Neural crest cell (in vitro differentiated cells): ENCODE data around the gene SCO1. TPM values are rescaled to one million over a fixed set of nuclear protein-coding genes. Genes with fewer than 3 reads are reported as not detected.
A peak's percentile ranks its signal among the peaks of the same experiment; 100 is the strongest.
"Not testable (repeated sequence)": the region's sequence is repeated elsewhere in the genome, so short reads cannot be mapped to it uniquely, and the experiment has no call there.

ENCODE experiments used
- DNase-seq: peaks from one replicate; pipeline ENCODE4 v3.0.0; 2021; ENCODE audit warnings: low read depth, mixed read lengths, low spot score
- H3K27ac Mint-ChIP-seq: one replicate; pipeline ENCODE4 v1.8.0; 2021; ENCODE audit warnings: mild to moderate bottlenecking, mixed read lengths; ENCODE audit not compliant: unreplicated experiment
- H3K27me3 Mint-ChIP-seq: 2 replicates; pipeline ENCODE4 v1.8.0; 2021; ENCODE audit warnings: low read depth, mild to moderate bottlenecking, mixed read lengths
- H3K36me3 Mint-ChIP-seq: 2 replicates; pipeline ENCODE4 v1.8.0; 2021; ENCODE audit warnings: low read depth, mild to moderate bottlenecking, mixed read lengths
- H3K4me1 Mint-ChIP-seq: 2 replicates; pipeline ENCODE4 v1.8.0; 2021; ENCODE audit warnings: mixed read lengths
- H3K4me3 Mint-ChIP-seq: one replicate; pipeline ENCODE4 v1.8.0; 2021; ENCODE audit warnings: mild to moderate bottlenecking, mixed read lengths
- H3K9me3 Mint-ChIP-seq: 2 replicates; pipeline ENCODE4 v1.8.0; 2021; ENCODE audit warnings: mixed read lengths
- CTCF ChIP-seq: fragments of 200-600 bp; sonication (generic); conservative IDR thresholded peaks from 2 replicates; pipeline ENCODE4 v1.5.0; 2021; ENCODE audit warnings: antibody characterized with exemption, mild to moderate bottlenecking
- total RNA-seq: library from RNA; stranded (reverse); gene quantifications from 2 replicates; pipeline ENCODE4 v1.2.1, GENCODE V29; 2021

The SCO1 gene
- total RNA-seq, 1 donor from 2014 or later: 36.2 TPM

- Mint-ChIP-seq H3K9me3 (no peaks in the 10 kb centered on the region), H3K27ac (no peak overlapping the region), H3K4me3 (no peak overlapping the region), H3K4me1 (peaks cover 25% of the 10 kb centered on the region), H3K27me3 (no peaks in the 10 kb centered on the region), H3K36me3 (peaks cover 3% of the 10 kb centered on the region)
- TF ChIP-seq CTCF: no peak
- DNase-seq: no peak
Measured at GRCh38 chr17:10702574-10702973, 5.2 kb upstream of the SCO1 start.

GRCh38 chr17:10699856-10700255 is 2.5 kb upstream of the SCO1 start:
- no peaks in the 10 kb centered on the region for H3K27me3 Mint-ChIP-seq
- peak overlapping the region; percentile 79 for H3K4me3 Mint-ChIP-seq
- DNase-seq: no peak
- peaks cover 35% of the 10 kb centered on the region for H3K4me1 Mint-ChIP-seq
- no peak for TF ChIP-seq CTCF
- H3K36me3 Mint-ChIP-seq: no peaks in the 10 kb centered on the region
- no peak overlapping the region for H3K27ac Mint-ChIP-seq
- H3K9me3 Mint-ChIP-seq: no peaks in the 10 kb centered on the region

GRCh38 chr17:10698096-10698818 is 924 bp upstream of the SCO1 start:
- DNase-seq: no peak
- Mint-ChIP-seq H3K27me3 (no peaks in the 10 kb centered on the region), H3K9me3 (no peaks in the 10 kb centered on the region), H3K27ac (peak overlapping the region; percentile 91), H3K36me3 (no peaks in the 10 kb centered on the region), H3K4me3 (peak overlapping the region; percentile 91), H3K4me1 (peaks cover 41% of the 10 kb centered on the region)
- no peak for TF ChIP-seq CTCF

GRCh38 chr17:10695875-10696407 is 1.4 kb downstream of the SCO1 start:
- not testable (repeated sequence) for DNase-seq, H3K27me3 Mint-ChIP-seq, H3K36me3 Mint-ChIP-seq, H3K9me3 Mint-ChIP-seq, H3K27ac Mint-ChIP-seq
- H3K4me3 Mint-ChIP-seq: peak overlapping the region; percentile 91
- peaks cover 33% of the 10 kb centered on the region for H3K4me1 Mint-ChIP-seq

- no peaks in the 10 kb centered on the region for H3K9me3 Mint-ChIP-seq
- no peak for TF ChIP-seq CTCF
- no peaks in the 10 kb centered on the region for H3K27me3 Mint-ChIP-seq
- DNase-seq: no peak
- peaks cover 35% of the 10 kb centered on the region for H3K36me3 Mint-ChIP-seq
- H3K4me3 Mint-ChIP-seq: no peak overlapping the region
- no peak overlapping the region for H3K27ac Mint-ChIP-seq
- peaks cover 5% of the 10 kb centered on the region for H3K4me1 Mint-ChIP-seq
Measured at GRCh38 chr17:10687499-10687898, 9.8 kb downstream of the SCO1 start.

- Mint-ChIP-seq H3K27ac (no peak overlapping the region), H3K4me1 (no peaks in the 10 kb centered on the region), H3K36me3 (peaks cover 19% of the 10 kb centered on the region), H3K9me3 (no peaks in the 10 kb centered on the region), H3K4me3 (no peak overlapping the region), H3K27me3 (no peaks in the 10 kb centered on the region)
- DNase-seq: no peak
- peak; percentile 66 for TF ChIP-seq CTCF
Measured at GRCh38 chr17:10683853-10684252, 13.5 kb downstream of the SCO1 start.
